Right lobe of liver (tissue), 6 donors: ENCODE data around the gene KMT5B. TPM values are rescaled to one million over a fixed set of nuclear protein-coding genes. Genes with fewer than 3 reads are reported as not detected.

Experiments used
- ATAC-seq, 4 donors: fragments of 200-7000 bp; cut with Tn5 transposase; one replicate each; pipeline ENCODE4 v1.9.1; 2020; ENCODE audit warnings: mild to moderate bottlenecking in 4 of 4, moderate library complexity in 4 of 4
- DNase-seq, 3 donors: peaks; one replicate each; pipeline ENCODE4 v3.0.0-alpha.2; 2020
- H3K27ac ChIP-seq, 3 donors: fragments of 200-600 bp; one replicate each; pipeline ENCODE4 v1.8.0; 2022
- H3K27me3 ChIP-seq, 2 donors: fragments of 200-600 bp; one replicate each; pipeline ENCODE4 v1.8.0; 2022
- H3K36me3 ChIP-seq, 4 donors: fragments of 200-600 bp; sonication (generic) in 1 of 4; one replicate each; pipeline versions ENCODE4 v1.5.1 to v1.8.0; 2017 to 2022; ENCODE audit warnings: control low read depth in 1 of 4
- H3K4me1 ChIP-seq, 4 donors: fragments of 200-600 bp; sonication (generic) in 1 of 4; one replicate each; pipeline versions ENCODE4 v1.5.1 to v1.8.0; 2017 to 2022; ENCODE audit warnings: control low read depth in 1 of 4
- H3K4me3 ChIP-seq, 3 donors: fragments of 200-600 bp; one replicate each; pipeline ENCODE4 v1.8.0; 2022
- H3K9me3 ChIP-seq, 4 donors: fragments of 200-600 bp; sonication (generic) in 1 of 4; one replicate each; pipeline versions ENCODE4 v1.5.1 to v1.8.0; 2017 to 2022; ENCODE audit warnings: control low read depth in 1 of 4
- POLR2A ChIP-seq: fragments of 450-650 bp; IDR thresholded peaks from one replicate; pipeline ENCODE4 v1.6.1; 2017; ENCODE audit warnings: antibody characterized with exemption, mild to moderate bottlenecking
- WGBS: methylation state at CpG from one replicate; pipeline ENCODE4 v1.1.6; 2018; ENCODE audit warnings: low coverage, low lambda C conversion rate; ENCODE audit not compliant: insufficient coverage; ENCODE audit errors: missing lambda C conversion rate; 5-methylcytosine and 5-hydroxymethylcytosine counted together
- intact Hi-C, 2 donors: fragments of 100-400 bp; cut with DNase I; formaldehyde crosslinking; loops; one replicate each; pipeline versions ENCODE4 v1.11.2 to v1.14.1; 2022
- total RNA-seq, 6 experiments: library from RNA; depleted of rRNA in 2 of 6; stranded (reverse); fragments of >200 nt in 2 of 6; fragmentation: NEBNext Ultra II Directional in 3 of 6; extraction: Animal tissue kit (Norgen Biotek cat#: 25700) in 3 of 6; gene quantifications; one replicate each; pipeline versions ENCODE4 v1.1.0 to v1.2.4, GENCODE V29; 2016 to 2023
- TF ChIP-seq, protein P1 (sequence below), 4 donors: fragments of 200-600 bp in 3 of 4; fragments of 450-650 bp in 1 of 4; IDR thresholded peaks; one replicate each; pipeline versions ENCODE4 v1.5.1 to v1.8.0; 2016 to 2022; ENCODE audit warnings: antibody characterized with exemption in 4 of 4, mild to moderate bottlenecking in 2 of 4
- donor health status: DM: no; HTN: yes; CAD: no.
- donor health status: DM: no; HTN: no; CAD: no.
- donor health status: DM: no; HTN: no; CAD: no.
- donor health status: DM: no; HTN: yes; CAD: no.
- donor health status: DM: no; HTN: yes; CAD: no.

Gene KMT5B
- total RNA-seq, 6 experiments from 2014 or later, result 14.3 to 25.9 (median 17.6) TPM

DNA sequence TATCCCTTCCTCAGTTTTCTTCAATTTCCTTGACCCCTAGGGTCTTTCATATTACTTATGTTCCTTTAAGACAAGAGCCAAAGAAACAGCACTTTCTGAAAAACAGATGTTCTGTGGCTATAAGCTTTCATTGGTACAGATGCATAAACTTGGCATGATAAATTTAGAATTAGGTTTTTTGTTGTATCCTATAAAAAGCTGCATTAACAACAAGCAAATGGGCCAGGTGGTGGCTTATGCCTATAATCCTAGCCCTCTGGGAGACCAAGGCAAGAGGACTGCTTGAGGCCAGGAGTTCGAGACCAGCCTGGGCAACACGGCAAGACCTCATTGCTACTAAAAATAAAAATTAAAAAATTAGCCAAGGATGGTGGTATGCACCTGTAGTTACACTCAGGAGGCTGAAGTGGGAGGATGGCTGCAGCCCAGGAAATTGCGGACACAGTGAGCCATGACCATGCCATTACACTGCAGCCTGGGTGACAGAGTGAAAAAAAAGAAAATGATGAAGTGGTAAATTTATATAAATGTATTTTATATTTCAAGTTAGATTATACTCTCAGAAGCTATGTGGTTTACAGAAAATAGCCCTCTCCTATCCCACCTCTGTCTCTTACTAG, 18.3 kb downstream of the KMT5B start:
- Histone ChIP-seq H3K27me3 (no peaks in the 10 kb centered on the region), H3K9me3 (no peaks in the 10 kb centered on the region), H3K4me1 (peaks cover 0 to 10% (median 0%) of the 10 kb centered on the region in 4 donors), H3K27ac (no peak overlapping the region), H3K36me3 (no peaks in the 10 kb centered on the region), H3K4me3 (no peak overlapping the region)
- TF ChIP-seq, protein P1, sequence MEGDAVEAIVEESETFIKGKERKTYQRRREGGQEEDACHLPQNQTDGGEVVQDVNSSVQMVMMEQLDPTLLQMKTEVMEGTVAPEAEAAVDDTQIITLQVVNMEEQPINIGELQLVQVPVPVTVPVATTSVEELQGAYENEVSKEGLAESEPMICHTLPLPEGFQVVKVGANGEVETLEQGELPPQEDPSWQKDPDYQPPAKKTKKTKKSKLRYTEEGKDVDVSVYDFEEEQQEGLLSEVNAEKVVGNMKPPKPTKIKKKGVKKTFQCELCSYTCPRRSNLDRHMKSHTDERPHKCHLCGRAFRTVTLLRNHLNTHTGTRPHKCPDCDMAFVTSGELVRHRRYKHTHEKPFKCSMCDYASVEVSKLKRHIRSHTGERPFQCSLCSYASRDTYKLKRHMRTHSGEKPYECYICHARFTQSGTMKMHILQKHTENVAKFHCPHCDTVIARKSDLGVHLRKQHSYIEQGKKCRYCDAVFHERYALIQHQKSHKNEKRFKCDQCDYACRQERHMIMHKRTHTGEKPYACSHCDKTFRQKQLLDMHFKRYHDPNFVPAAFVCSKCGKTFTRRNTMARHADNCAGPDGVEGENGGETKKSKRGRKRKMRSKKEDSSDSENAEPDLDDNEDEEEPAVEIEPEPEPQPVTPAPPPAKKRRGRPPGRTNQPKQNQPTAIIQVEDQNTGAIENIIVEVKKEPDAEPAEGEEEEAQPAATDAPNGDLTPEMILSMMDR (IDR thresholded peaks at IDR 0.05), result no peak
- TF ChIP-seq POLR2A, result no peak
- DNase-seq (no peak), ATAC-seq (no peak)
- intact Hi-C loops, result no loop called here
- WGBS, result 87% methylated on average over 3 of the region's 3 CpGs

DNA sequence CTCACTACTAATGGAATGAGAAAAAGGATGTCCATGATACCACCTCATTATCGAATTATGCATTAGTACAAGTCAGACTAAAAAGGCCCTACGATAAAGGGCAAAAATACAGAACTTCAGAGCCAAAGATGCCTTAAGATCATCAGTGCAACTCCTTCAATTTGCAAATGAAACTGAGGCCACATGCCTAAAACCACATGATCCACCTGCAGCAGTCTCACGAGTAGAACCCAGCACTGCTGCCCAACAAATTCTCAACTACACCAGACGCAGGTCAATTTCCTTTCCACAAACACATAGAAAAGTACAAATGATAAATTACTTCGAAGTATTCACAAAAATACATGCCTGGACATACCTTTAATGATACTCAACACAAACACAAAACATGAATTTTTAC, 20.1 kb downstream of the KMT5B start:
- intact Hi-C loops, result no loop called here
- DNase-seq (no peak), ATAC-seq (no peak)
- H3K27ac ChIP-seq, result no peak overlapping the region
- no peak overlapping the region for H3K4me3 ChIP-seq
- TF ChIP-seq, protein P1 (IDR thresholded peaks at IDR 0.05), result no peak
- TF ChIP-seq POLR2A, result no peak
- H3K9me3 ChIP-seq, result no peaks in the 10 kb centered on the region
- peaks cover 0 to 10% (median 0%) of the 10 kb centered on the region in 4 donors for H3K4me1 ChIP-seq
- H3K27me3 ChIP-seq, result no peaks in the 10 kb centered on the region
- no peaks in the 10 kb centered on the region for H3K36me3 ChIP-seq
- WGBS, result 83% methylated on average over 5 of the region's 5 CpGs

DNA sequence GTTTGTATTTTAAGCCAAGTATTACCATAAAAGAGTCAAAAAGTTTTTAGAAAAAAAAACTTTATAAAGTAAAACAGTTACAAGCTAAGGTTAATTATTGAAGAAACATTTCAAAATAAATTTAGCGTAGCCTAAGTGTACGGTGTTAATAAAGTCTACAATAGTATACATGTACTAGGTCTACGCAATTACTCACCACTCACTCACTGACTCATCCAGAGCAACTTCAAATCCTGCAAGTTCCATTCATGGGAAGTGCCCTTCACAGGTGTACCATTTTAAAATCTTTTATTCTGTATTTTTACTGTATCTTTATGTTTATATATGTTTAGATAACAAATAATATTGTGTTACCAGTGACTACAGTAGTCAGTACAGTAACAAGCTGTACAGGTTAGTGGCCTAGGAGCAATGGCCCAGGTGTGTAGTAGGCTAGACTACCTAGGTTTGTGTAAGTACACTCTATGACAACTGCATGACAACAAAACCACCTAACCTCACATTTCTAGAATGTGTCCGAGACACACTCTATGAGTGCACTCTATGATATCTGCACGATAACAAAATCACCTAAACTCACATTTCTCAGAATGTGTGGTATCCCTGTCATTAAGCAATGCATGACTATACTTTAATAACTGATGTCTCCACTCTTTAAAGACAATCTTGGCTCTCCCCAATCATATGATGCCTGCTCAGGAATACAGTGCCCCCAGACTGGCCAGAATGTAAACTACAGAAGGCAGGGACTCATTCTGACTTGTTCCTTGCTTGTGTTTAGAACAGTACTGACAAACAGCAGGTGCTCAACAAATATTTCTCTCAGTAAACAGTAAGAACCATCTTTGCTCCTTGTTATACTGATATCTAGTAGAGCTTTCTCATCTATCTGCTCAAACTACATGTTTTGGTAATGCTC, 21.2 kb downstream of the KMT5B start:
- TF ChIP-seq, protein P1 (IDR thresholded peaks at IDR 0.05), result no peak
- no peak for TF ChIP-seq POLR2A
- Histone ChIP-seq H3K27ac (no peak overlapping the region), H3K9me3 (no peaks in the 10 kb centered on the region), H3K36me3 (no peaks in the 10 kb centered on the region), H3K27me3 (no peaks in the 10 kb centered on the region), H3K4me1 (peaks cover 0 to 13% (median under 1%) of the 10 kb centered on the region in 4 donors), H3K4me3 (no peak overlapping the region)
- WGBS, result 53% methylated on average over 5 of the region's 5 CpGs
- ATAC-seq (peak in 3 of 4 donors; percentile 25 to 74 (median 40)), DNase-seq (no peak)
- intact Hi-C loops, result no loop called here

DNA sequence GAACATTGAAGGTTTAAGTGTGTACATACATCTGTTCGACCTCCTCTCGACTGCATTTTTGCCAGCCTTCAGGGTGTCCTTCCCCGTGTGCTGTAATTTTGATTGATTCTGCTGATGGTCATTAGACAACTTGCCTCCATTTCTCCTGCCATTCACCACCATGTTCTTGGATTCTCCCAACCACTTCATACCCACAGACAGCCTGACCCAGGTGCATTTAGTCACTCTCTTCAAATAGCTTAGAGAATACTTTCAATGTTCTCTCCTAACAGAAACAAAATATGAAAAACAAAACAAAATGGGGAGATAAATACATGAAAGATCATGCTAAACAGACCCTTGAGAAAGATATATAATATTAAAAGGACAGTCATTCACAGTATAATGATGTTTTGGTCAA, 23.2 kb downstream of the KMT5B start:
- H3K27me3 ChIP-seq, result no peaks in the 10 kb centered on the region
- intact Hi-C loops, result no loop called here
- no peak for ATAC-seq
- peaks cover 0 to 10% (median 0%) of the 10 kb centered on the region in 4 donors for H3K36me3 ChIP-seq
- no peak for DNase-seq
- no peak overlapping the region for H3K4me3 ChIP-seq
- H3K27ac ChIP-seq, result no peak overlapping the region
- 92% methylated on average over 3 of the region's 3 CpGs for WGBS
- TF ChIP-seq POLR2A, result no peak
- TF ChIP-seq, protein P1 (IDR thresholded peaks at IDR 0.05), result no peak
- H3K9me3 ChIP-seq, result no peaks in the 10 kb centered on the region
- peaks cover 0 to 19% (median 3%) of the 10 kb centered on the region in 4 donors for H3K4me1 ChIP-seq
